ENCODE measurements around the gene GPSM3. TPM values are rescaled to one million over a fixed set of nuclear protein-coding genes. Genes with fewer than 3 reads are reported as not detected.

Gene GPSM3
- total RNA-seq, 1 donor from 2014 or later = 20.8 TPM

GRCh38 chr6:32168350-32168749 lies 24.1 kb downstream of the GPSM3 start:
- Histone ChIP-seq H3K27me3 (ENCODE audit: control insufficient read depth, insufficient read depth, low read length) (no peaks in the 10 kb centered on the region), H3K4me3 (ENCODE audit: low read depth, low read length) (no peak overlapping the region), H3K36me3 (ENCODE audit: control insufficient read depth, insufficient read depth, low read length) (peaks cover 4% of the 10 kb centered on the region)
- TF ChIP-seq CTCF (IDR thresholded peaks at IDR 0.05; ENCODE audit: insufficient read depth, low read length, poor library complexity, severe bottlenecking) = no peak
- DNase-seq (ENCODE audit: low read depth) = no peak

DNA sequence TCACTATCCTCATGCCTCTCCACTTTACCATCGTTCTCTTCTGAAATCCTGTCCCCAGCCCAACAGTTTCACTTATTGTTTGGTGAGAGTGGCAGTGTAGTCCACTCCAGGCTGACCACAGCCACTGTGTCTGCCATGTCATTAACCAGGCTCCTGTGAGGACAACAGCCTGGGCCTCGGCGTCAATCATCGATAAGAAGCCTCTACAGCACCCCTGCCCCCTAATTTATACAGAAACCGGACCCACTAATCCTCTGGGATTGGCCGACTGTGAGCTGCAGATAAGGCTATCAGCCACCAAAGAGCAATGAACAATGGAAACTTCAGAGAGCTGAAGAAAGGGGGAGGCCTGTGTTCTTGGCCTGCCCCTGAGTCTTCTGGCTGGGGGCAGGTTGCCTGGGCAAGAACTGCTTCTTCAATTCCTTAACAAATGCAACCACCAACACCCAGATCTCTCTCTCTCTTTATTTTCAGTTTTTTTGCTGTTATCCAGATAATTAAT lies 24.6 kb downstream of the GPSM3 start:
- no peak overlapping the region for H3K4me3 ChIP-seq (ENCODE audit: low read depth, low read length)
- peaks cover 4% of the 10 kb centered on the region for H3K36me3 ChIP-seq (ENCODE audit: control insufficient read depth, insufficient read depth, low read length)
- H3K27me3 ChIP-seq (ENCODE audit: control insufficient read depth, insufficient read depth, low read length) = no peaks in the 10 kb centered on the region
- DNase-seq (ENCODE audit: low read depth) = no peak
- TF ChIP-seq CTCF (IDR thresholded peaks at IDR 0.05; ENCODE audit: insufficient read depth, low read length, poor library complexity, severe bottlenecking) = no peak

- H3K4me3 ChIP-seq (ENCODE audit: low read depth, low read length) = no peak overlapping the region
- no peaks in the 10 kb centered on the region for H3K27me3 ChIP-seq (ENCODE audit: control insufficient read depth, insufficient read depth, low read length)
- no peak for TF ChIP-seq CTCF (IDR thresholded peaks at IDR 0.05; ENCODE audit: insufficient read depth, low read length, poor library complexity, severe bottlenecking)
- no peak for DNase-seq (ENCODE audit: low read depth)
- H3K36me3 ChIP-seq (ENCODE audit: control insufficient read depth, insufficient read depth, low read length) = peaks cover 4% of the 10 kb centered on the region
Measured at GRCh38 chr6:32167154-32167760, 25.2 kb downstream of the GPSM3 start.

DNA sequence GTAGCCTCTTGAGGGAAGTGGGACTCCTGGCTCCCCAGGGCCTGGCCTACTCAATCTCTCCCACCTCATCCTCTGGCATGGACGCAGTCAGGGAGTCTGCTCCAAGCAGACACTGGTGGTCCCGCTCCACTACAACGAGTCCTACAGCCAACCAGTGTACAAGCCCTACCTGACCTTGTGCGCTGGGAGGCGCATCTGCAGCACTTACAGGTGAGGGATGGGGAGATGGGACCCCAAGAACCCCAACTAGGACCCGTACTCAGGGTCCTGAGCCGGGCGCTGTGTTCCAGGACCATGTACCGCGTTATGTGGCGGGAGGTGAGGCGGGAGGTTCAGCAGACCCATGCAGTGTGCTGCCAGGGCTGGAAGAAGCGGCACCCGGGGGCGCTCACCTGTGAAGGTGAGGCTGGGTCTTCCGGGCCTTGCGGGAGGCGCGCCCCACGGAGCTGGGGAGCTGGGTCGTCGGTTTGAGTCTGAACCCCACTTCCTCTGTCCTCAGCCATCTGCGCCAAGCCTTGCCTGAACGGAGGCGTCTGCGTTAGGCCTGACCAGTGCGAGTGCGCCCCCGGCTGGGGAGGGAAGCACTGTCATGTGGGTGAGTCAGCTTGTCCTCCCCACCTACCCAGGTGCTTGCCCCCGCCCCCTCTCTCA lies 25.9 kb downstream of the GPSM3 start:
- H3K36me3 ChIP-seq (ENCODE audit: control insufficient read depth, insufficient read depth, low read length) = peaks cover 4% of the 10 kb centered on the region
- DNase-seq (ENCODE audit: low read depth) = no peak

GRCh38 chr6:32164295-32164694 lies 28.1 kb downstream of the GPSM3 start, which contains the start of gene EGFL8:
Gene EGFL8, plus strand, starts transcription at chr6:32164595. Its CDS starts 1,571 bp downstream, at chr6:32166166.
- TF ChIP-seq CTCF (IDR thresholded peaks at IDR 0.05; ENCODE audit: insufficient read depth, low read length, poor library complexity, severe bottlenecking) = no peak
- Histone ChIP-seq H3K36me3 (ENCODE audit: control insufficient read depth, insufficient read depth, low read length) (peaks cover 1% of the 10 kb centered on the region), H3K27me3 (ENCODE audit: control insufficient read depth, insufficient read depth, low read length) (no peaks in the 10 kb centered on the region), H3K4me3 (ENCODE audit: low read depth, low read length) (no peak within 1 kb of the TSS)
- DNase-seq (ENCODE audit: low read depth) = no peak

More for the DNA sequence above, 25.9 kb downstream of the GPSM3 start:
- no peak overlapping the region for H3K4me3 ChIP-seq (ENCODE audit: low read depth, low read length)
- no peak for TF ChIP-seq CTCF (IDR thresholded peaks at IDR 0.05; ENCODE audit: insufficient read depth, low read length, poor library complexity, severe bottlenecking)
- no peaks in the 10 kb centered on the region for H3K27me3 ChIP-seq (ENCODE audit: control insufficient read depth, insufficient read depth, low read length)

Data from kidney epithelial cell (primary cell).